Measurements from ENCODE around the gene PLOD1. TPM values are rescaled to one million over a fixed set of nuclear protein-coding genes. Genes with fewer than 3 reads are reported as not detected.
A peak's percentile ranks its signal among the peaks of the same experiment; 100 is the strongest.

The PLOD1 gene
- total and polyA plus RNA-seq, 2 of the 13 experiments (the other 11 are each of a cell fraction or from before 2014, with no cell fraction given) = 70.1 to 318 TPM

DNA sequence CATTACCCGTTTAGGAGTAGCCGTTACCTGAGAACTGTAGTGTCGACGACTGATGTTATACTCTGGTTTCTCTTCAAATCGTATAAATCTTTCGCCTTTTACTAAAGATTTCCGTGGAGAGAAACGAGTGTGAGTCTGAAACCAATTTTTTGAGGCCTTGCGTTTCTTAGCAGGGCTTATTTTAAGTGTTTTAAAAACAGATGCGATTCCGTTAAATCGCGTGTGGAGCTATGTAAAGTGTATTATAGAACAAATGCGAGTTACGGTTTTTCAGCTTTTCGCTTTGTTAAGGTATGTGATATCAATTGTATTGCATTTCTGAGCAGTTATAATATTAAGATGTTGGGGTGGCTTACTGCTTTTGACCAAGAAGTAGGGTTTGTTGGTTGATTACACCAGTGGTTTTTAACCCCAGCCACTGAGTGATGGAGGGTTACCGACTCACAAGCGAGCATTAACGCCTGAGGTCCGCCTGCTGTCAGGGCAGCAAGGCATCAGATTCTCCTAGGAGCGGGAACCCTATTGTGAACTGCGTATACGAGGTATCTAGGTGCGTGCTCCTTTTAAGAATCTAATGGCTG, 26.3 kb upstream of the PLOD1 start (continued):
- TF ChIP-seq, protein P1, sequence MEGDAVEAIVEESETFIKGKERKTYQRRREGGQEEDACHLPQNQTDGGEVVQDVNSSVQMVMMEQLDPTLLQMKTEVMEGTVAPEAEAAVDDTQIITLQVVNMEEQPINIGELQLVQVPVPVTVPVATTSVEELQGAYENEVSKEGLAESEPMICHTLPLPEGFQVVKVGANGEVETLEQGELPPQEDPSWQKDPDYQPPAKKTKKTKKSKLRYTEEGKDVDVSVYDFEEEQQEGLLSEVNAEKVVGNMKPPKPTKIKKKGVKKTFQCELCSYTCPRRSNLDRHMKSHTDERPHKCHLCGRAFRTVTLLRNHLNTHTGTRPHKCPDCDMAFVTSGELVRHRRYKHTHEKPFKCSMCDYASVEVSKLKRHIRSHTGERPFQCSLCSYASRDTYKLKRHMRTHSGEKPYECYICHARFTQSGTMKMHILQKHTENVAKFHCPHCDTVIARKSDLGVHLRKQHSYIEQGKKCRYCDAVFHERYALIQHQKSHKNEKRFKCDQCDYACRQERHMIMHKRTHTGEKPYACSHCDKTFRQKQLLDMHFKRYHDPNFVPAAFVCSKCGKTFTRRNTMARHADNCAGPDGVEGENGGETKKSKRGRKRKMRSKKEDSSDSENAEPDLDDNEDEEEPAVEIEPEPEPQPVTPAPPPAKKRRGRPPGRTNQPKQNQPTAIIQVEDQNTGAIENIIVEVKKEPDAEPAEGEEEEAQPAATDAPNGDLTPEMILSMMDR (CRISPR knock-in tag; IDR thresholded peaks at IDR 0.05) = no peak
- TF ChIP-seq ZSCAN31 (CRISPR knock-in tag; IDR thresholded peaks at IDR 0.05; ENCODE audit: low read depth) (0 out of 2 replicates have a peak, but pooled peaks have one; percentile 21), NFYB (CRISPR knock-in tag; IDR thresholded peaks at IDR 0.05) (no peak), ISX (CRISPR knock-in tag; conservative IDR thresholded peaks at IDR 0.05) (peak; percentile 84; the same call in 1 of the 2 replicates), ZNF891 (CRISPR knock-in tag; IDR thresholded peaks at IDR 0.05) (no peak), YEATS2 (CRISPR knock-in tag; IDR thresholded peaks at IDR 0.05; ENCODE audit: borderline replicate concordance) (peak; percentile 63; the same call in 1 of the 2 replicates), YEATS4 (CRISPR knock-in tag; IDR thresholded peaks at IDR 0.05; ENCODE audit: borderline replicate concordance) (peak; percentile 76; the same call in 1 of the 2 replicates), SIX1 (CRISPR knock-in tag; IDR thresholded peaks at IDR 0.05; ENCODE audit: borderline replicate concordance) (peak; percentile 57; the same call in 1 of the 2 replicates), ZMAT3 (CRISPR knock-in tag; conservative IDR thresholded peaks at IDR 0.05) (no peak; the same call in 1 of the 2 replicates), KLF6 (CRISPR knock-in tag; IDR thresholded peaks at IDR 0.05) (peak; percentile 91), ZNF446 (CRISPR knock-in tag; IDR thresholded peaks at IDR 0.05) (peak; percentile 77; the same call in 1 of the 2 replicates), BCL3 (CRISPR knock-in tag; IDR thresholded peaks at IDR 0.05) (no peak; the same call in 1 of the 2 replicates), FOXO1 (CRISPR knock-in tag; IDR thresholded peaks at IDR 0.05) (0 out of 2 replicates have a peak, but pooled peaks have one; percentile 11), ZNF792 (CRISPR knock-in tag; IDR thresholded peaks at IDR 0.05) (peak; percentile 94), NR2C2 (CRISPR knock-in tag; IDR thresholded peaks at IDR 0.05; ENCODE audit: borderline replicate concordance) (peak; percentile 70), ZNF337 (CRISPR knock-in tag; IDR thresholded peaks at IDR 0.05; ENCODE audit: borderline replicate concordance, low read depth) (no peak), HOXA3 (CRISPR knock-in tag; IDR thresholded peaks at IDR 0.05) (peak; percentile 41; the same call in 1 of the 2 replicates), DBP (CRISPR knock-in tag; IDR thresholded peaks at IDR 0.05; ENCODE audit: not compliant biosample characterization) (peak; percentile 25), NR0B2 (CRISPR knock-in tag; IDR thresholded peaks at IDR 0.05) (no peak), ATM (IDR thresholded peaks at IDR 0.05; ENCODE audit: borderline replicate concordance) (no peak), ZNF567 (CRISPR knock-in tag; IDR thresholded peaks at IDR 0.05; ENCODE audit: borderline replicate concordance) (no peak; the same call in 1 of the 2 replicates)
- TF ChIP-seq, protein P2, sequence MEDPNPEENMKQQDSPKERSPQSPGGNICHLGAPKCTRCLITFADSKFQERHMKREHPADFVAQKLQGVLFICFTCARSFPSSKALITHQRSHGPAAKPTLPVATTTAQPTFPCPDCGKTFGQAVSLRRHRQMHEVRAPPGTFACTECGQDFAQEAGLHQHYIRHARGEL (CRISPR knock-in tag; IDR thresholded peaks at IDR 0.05) = no peak
- TF ChIP-seq, protein P3, sequence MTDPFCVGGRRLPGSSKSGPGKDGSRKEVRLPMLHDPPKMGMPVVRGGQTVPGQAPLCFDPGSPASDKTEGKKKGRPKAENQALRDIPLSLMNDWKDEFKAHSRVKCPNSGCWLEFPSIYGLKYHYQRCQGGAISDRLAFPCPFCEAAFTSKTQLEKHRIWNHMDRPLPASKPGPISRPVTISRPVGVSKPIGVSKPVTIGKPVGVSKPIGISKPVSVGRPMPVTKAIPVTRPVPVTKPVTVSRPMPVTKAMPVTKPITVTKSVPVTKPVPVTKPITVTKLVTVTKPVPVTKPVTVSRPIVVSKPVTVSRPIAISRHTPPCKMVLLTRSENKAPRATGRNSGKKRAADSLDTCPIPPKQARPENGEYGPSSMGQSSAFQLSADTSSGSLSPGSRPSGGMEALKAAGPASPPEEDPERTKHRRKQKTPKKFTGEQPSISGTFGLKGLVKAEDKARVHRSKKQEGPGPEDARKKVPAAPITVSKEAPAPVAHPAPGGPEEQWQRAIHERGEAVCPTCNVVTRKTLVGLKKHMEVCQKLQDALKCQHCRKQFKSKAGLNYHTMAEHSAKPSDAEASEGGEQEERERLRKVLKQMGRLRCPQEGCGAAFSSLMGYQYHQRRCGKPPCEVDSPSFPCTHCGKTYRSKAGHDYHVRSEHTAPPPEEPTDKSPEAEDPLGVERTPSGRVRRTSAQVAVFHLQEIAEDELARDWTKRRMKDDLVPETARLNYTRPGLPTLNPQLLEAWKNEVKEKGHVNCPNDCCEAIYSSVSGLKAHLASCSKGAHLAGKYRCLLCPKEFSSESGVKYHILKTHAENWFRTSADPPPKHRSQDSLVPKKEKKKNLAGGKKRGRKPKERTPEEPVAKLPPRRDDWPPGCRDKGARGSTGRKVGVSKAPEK (CRISPR knock-in tag; IDR thresholded peaks at IDR 0.05; ENCODE audit: borderline replicate concordance) = no peak
